Measurements from ENCODE around the gene IMPDH1. TPM values are rescaled to one million over a fixed set of nuclear protein-coding genes. Genes with fewer than 3 reads are reported as not detected.

Gene IMPDH1
- total RNA-seq, 1 experiment from 2014 or later = 119 TPM

DNA sequence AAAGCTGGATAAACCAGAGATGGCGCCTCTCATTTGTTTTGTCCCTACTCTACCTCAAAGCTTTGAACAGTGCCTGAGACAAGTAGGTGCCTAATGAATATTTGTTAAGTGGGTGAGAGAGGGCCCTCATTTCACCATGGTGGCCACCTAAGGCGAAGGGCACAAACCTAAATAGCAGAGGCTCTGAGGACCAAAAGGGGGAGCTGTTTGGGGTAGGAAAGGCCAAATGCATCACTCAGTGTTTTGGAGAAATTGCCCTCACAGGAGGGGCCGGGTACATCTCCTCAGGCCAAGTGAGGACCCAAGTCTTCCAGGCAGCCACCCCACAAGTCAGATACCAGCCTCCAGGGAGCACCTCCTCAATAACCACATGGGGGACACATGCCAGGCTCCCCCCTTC lies 14.0 kb downstream of the IMPDH1 start:
- H3K27me3 ChIP-seq (ENCODE audit: insufficient read depth, low read depth) = no peaks in the 10 kb centered on the region
- ChIA-PET POLR2A (ENCODE audit: unreplicated experiment) (no interaction called here), CTCF (interaction anchor here (0.5 kb wide), 1 partner anchor 34 kb away, joined by 4 read pairs; no protein-coding TSS in a partner anchor)
- H4K20me1 ChIP-seq (ENCODE audit: insufficient read depth) = no peaks in the 10 kb centered on the region
- no TSS peak for BruUV-seq (replicated peaks)
- intact Hi-C loops (cut with micrococcal nuclease; ENCODE audit: unreplicated experiment) = no loop called here
- H3K36me3 ChIP-seq (ENCODE audit: low read depth) = no peaks in the 10 kb centered on the region; the same call in 1 of the 2 replicates
- H3K9me2 ChIP-seq (ENCODE audit: insufficient read depth) = no peaks in the 10 kb centered on the region
- no peak for DNase-seq
- no peak overlapping the region for H2AFZ ChIP-seq
- H3K79me2 ChIP-seq (ENCODE audit: low read depth) = no peaks in the 10 kb centered on the region
- no peaks in the 10 kb centered on the region for H3K4me1 ChIP-seq (replicated peaks; ENCODE audit: insufficient read depth)
- H3K4me3 ChIP-seq = no peak overlapping the region
- no peak for TF ChIP-seq EZH2 (IDR thresholded peaks at IDR 0.05; ENCODE audit: low read depth)
- TF ChIP-seq, protein P1, sequence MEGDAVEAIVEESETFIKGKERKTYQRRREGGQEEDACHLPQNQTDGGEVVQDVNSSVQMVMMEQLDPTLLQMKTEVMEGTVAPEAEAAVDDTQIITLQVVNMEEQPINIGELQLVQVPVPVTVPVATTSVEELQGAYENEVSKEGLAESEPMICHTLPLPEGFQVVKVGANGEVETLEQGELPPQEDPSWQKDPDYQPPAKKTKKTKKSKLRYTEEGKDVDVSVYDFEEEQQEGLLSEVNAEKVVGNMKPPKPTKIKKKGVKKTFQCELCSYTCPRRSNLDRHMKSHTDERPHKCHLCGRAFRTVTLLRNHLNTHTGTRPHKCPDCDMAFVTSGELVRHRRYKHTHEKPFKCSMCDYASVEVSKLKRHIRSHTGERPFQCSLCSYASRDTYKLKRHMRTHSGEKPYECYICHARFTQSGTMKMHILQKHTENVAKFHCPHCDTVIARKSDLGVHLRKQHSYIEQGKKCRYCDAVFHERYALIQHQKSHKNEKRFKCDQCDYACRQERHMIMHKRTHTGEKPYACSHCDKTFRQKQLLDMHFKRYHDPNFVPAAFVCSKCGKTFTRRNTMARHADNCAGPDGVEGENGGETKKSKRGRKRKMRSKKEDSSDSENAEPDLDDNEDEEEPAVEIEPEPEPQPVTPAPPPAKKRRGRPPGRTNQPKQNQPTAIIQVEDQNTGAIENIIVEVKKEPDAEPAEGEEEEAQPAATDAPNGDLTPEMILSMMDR (conservative IDR thresholded peaks at IDR 0.05) = no peak
- H3K4me2 ChIP-seq = no peak overlapping the region
- no peak overlapping the region for H3K27ac ChIP-seq
- no peaks in the 10 kb centered on the region for H3K9me3 ChIP-seq (ENCODE audit: insufficient read depth, low read depth)
- H3F3A ChIP-seq (ENCODE audit: insufficient read depth, low read depth) = peaks cover 15% of the 10 kb centered on the region; the same call in 1 of the 2 replicates

- Histone ChIP-seq H3K27me3 (ENCODE audit: insufficient read depth, low read depth) (no peaks in the 10 kb centered on the region), H2AFZ (no peak overlapping the region), H3K36me3 (ENCODE audit: low read depth) (no peaks in the 10 kb centered on the region; the same call in 1 of the 2 replicates), H4K20me1 (ENCODE audit: insufficient read depth) (no peaks in the 10 kb centered on the region), H3K79me2 (ENCODE audit: low read depth) (no peaks in the 10 kb centered on the region), H3K27ac (no peak overlapping the region), H3F3A (ENCODE audit: insufficient read depth, low read depth) (peaks cover 21% of the 10 kb centered on the region; the same call in 1 of the 2 replicates), H3K4me2 (no peak overlapping the region), H3K9me2 (ENCODE audit: insufficient read depth) (no peaks in the 10 kb centered on the region), H3K4me3 (no peak overlapping the region), H3K4me1 (replicated peaks; ENCODE audit: insufficient read depth) (no peaks in the 10 kb centered on the region), H3K9me3 (ENCODE audit: insufficient read depth, low read depth) (no peaks in the 10 kb centered on the region)
- CTCF ChIA-PET = no interaction called here
- BruUV-seq (replicated peaks) = no TSS peak
- TF ChIP-seq, protein P1 (conservative IDR thresholded peaks at IDR 0.05) = no peak
- TF ChIP-seq EZH2 (IDR thresholded peaks at IDR 0.05; ENCODE audit: low read depth) = no peak
- no peak for DNase-seq
- POLR2A ChIA-PET (ENCODE audit: unreplicated experiment) = no interaction called here
- intact Hi-C loops (cut with micrococcal nuclease; ENCODE audit: unreplicated experiment) = no loop called here
Observed at GRCh38 chr7:128394904-128395496, 14.8 kb downstream of the IMPDH1 start.

GRCh38 chr7:128393526-128394330 lies 16.1 kb downstream of the IMPDH1 start:
- H3K4me1 ChIP-seq (replicated peaks; ENCODE audit: insufficient read depth) = peaks cover 9% of the 10 kb centered on the region; the same call in 1 of the 2 replicates
- no peak for DNase-seq
- H3K4me2 ChIP-seq = no peak overlapping the region
- intact Hi-C loops (cut with micrococcal nuclease; ENCODE audit: unreplicated experiment) = no loop called here
- ChIA-PET CTCF (no interaction called here), POLR2A (ENCODE audit: unreplicated experiment) (no interaction called here)
- no peak overlapping the region for H3K4me3 ChIP-seq
- no peaks in the 10 kb centered on the region; the same call in 1 of the 2 replicates for H3K36me3 ChIP-seq (ENCODE audit: low read depth)
- H3K9me3 ChIP-seq (ENCODE audit: insufficient read depth, low read depth) = no peaks in the 10 kb centered on the region
- H2AFZ ChIP-seq = no peak overlapping the region
- no TSS peak for BruUV-seq (replicated peaks)
- H3K27me3 ChIP-seq (ENCODE audit: insufficient read depth, low read depth) = no peaks in the 10 kb centered on the region
- no peaks in the 10 kb centered on the region for H4K20me1 ChIP-seq (ENCODE audit: insufficient read depth)
- H3K9me2 ChIP-seq (ENCODE audit: insufficient read depth) = no peaks in the 10 kb centered on the region
- H3K79me2 ChIP-seq (ENCODE audit: low read depth) = no peaks in the 10 kb centered on the region
- no peak overlapping the region for H3K27ac ChIP-seq
- H3F3A ChIP-seq (ENCODE audit: insufficient read depth, low read depth) = peaks cover 17% of the 10 kb centered on the region; the same call in 1 of the 2 replicates
- TF ChIP-seq EZH2 (IDR thresholded peaks at IDR 0.05; ENCODE audit: low read depth) = no peak
- TF ChIP-seq, protein P1 (conservative IDR thresholded peaks at IDR 0.05) = no peak

All from PC-9 (cell line).